ENCODE results near the gene IST1.

DNA sequence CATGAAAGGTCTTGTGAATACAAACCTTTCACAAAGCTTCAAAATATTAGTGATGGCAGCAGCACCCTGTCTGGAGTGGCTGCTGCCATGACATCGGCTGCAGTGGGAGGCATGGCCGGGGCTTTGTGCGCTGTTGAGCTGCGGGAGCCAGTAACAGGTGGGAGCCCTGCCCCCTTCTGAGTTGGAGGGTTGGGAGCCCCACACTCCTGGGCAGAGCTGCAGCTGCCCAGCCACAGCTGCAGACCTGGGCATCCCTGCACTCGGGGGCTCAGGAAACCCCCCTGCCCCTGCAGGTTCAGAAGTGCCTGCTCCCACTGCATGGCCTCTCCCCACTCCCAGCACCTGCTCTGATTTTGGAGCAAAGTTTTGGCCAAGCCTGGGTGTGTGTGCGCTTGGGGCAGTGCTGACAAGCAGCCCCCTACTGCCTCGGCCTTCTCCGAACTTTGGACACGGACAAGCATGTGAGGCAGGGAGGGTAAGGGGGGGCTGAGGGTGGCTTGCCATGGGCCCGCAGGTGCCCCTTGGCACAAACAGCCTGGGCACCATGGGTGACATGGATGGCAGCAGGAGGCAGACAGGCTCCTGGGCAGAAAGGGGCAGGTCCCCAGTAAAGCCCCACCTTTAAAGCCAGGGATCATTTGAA lies 42.7 kb downstream of the IST1 start:
- TF ChIP-seq, protein P1, sequence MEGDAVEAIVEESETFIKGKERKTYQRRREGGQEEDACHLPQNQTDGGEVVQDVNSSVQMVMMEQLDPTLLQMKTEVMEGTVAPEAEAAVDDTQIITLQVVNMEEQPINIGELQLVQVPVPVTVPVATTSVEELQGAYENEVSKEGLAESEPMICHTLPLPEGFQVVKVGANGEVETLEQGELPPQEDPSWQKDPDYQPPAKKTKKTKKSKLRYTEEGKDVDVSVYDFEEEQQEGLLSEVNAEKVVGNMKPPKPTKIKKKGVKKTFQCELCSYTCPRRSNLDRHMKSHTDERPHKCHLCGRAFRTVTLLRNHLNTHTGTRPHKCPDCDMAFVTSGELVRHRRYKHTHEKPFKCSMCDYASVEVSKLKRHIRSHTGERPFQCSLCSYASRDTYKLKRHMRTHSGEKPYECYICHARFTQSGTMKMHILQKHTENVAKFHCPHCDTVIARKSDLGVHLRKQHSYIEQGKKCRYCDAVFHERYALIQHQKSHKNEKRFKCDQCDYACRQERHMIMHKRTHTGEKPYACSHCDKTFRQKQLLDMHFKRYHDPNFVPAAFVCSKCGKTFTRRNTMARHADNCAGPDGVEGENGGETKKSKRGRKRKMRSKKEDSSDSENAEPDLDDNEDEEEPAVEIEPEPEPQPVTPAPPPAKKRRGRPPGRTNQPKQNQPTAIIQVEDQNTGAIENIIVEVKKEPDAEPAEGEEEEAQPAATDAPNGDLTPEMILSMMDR (IDR thresholded peaks at IDR 0.05 in 8 of 11, conservative IDR thresholded peaks at IDR 0.05 in 3 of 11), result no peak
- TF ChIP-seq POLR2A (IDR thresholded peaks at IDR 0.05), result no peak
